Stimulated activated CD8-positive, alpha-beta memory T cell treated with anti-CD3 and anti-CD28 coated beads, Interleukin-7, amount 100 ng/mL, for 4 hours (primary cell): ENCODE measurements around the gene HLA-B.

Source experiments
- DNase-seq, 2 donors: peaks; one replicate each; pipeline ENCODE4 v3.0.0-alpha.2; 2020; ENCODE audit warnings: low read depth in 2 of 2

Gene HLA-B

GRCh38 chr6:31307669-31308049, 49.3 kb downstream of the HLA-B start:
- no peak for DNase-seq

GRCh38 chr6:31305703-31306219, 51.2 kb downstream of the HLA-B start:
- DNase-seq, result no peak

- no peak for DNase-seq
These were observed 52.3 kb downstream of the HLA-B start for GRCh38 chr6:31304683-31305082.
